ENCODE data around the gene PEX3. TPM values are rescaled to one million over a fixed set of nuclear protein-coding genes. Genes with fewer than 3 reads are reported as not detected.

PEX3 gene
- total RNA-seq, 4 donors from 2014 or later, result 4.1 to 16.6 (median 12.7) TPM

GRCh38 chr6:143406673-143407072 lies 43.9 kb upstream of the PEX3 start:
- no peaks in the 10 kb centered on the region for H3K27me3 ChIP-seq
- TF ChIP-seq CTCF (IDR thresholded peaks at IDR 0.05) (no peak), POLR2A (IDR thresholded peaks at IDR 0.05) (no peak)
- H3K4me3 ChIP-seq, result no peak overlapping the region

GRCh38 chr6:143408151-143408786 lies 42.3 kb upstream of the PEX3 start:
- no peaks in the 10 kb centered on the region for H3K4me1 ChIP-seq
- no peak overlapping the region for H3K27ac ChIP-seq
- no peaks in the 10 kb centered on the region for H3K9me3 ChIP-seq
- H3K4me3 ChIP-seq, result no peak overlapping the region
- TF ChIP-seq POLR2A (IDR thresholded peaks at IDR 0.05), result no peak
- TF ChIP-seq CTCF (IDR thresholded peaks at IDR 0.05), result no peak
- no peak for DNase-seq
- no peaks in the 10 kb centered on the region for H3K36me3 ChIP-seq
- no peaks in the 10 kb centered on the region for H3K27me3 ChIP-seq

More at GRCh38 chr6:143406673-143407072, 43.9 kb upstream of the PEX3 start:
- no peaks in the 10 kb centered on the region for H3K36me3 ChIP-seq
- no peak for DNase-seq
- H3K9me3 ChIP-seq, result no peaks in the 10 kb centered on the region
- no peak overlapping the region for H3K27ac ChIP-seq
- no peaks in the 10 kb centered on the region for H3K4me1 ChIP-seq

GRCh38 chr6:143408787-143409162 lies 41.8 kb upstream of the PEX3 start:
- DNase-seq, result no peak
- TF ChIP-seq CTCF (IDR thresholded peaks at IDR 0.05) (no peak), POLR2A (IDR thresholded peaks at IDR 0.05) (no peak)
- Histone ChIP-seq H3K27ac (no peak overlapping the region), H3K9me3 (no peaks in the 10 kb centered on the region), H3K36me3 (no peaks in the 10 kb centered on the region), H3K27me3 (no peaks in the 10 kb centered on the region), H3K4me1 (no peaks in the 10 kb centered on the region), H3K4me3 (no peak overlapping the region)

- no peak overlapping the region for H3K27ac ChIP-seq
Observed at GRCh38 chr6:143410859-143411270, 39.7 kb upstream of the PEX3 start.

GRCh38 chr6:143414769-143415168 lies 35.8 kb upstream of the PEX3 start:
- Histone ChIP-seq H3K9me3 (no peaks in the 10 kb centered on the region), H3K4me1 (no peaks in the 10 kb centered on the region), H3K27me3 (no peaks in the 10 kb centered on the region), H3K27ac (no peak overlapping the region), H3K4me3 (no peak overlapping the region), H3K36me3 (no peaks in the 10 kb centered on the region)
- DNase-seq, result no peak
- TF ChIP-seq CTCF (IDR thresholded peaks at IDR 0.05) (no peak), POLR2A (IDR thresholded peaks at IDR 0.05) (no peak)

More at GRCh38 chr6:143410859-143411270, 39.7 kb upstream of the PEX3 start:
- DNase-seq, result no peak
- Histone ChIP-seq H3K4me1 (no peaks in the 10 kb centered on the region), H3K27me3 (no peaks in the 10 kb centered on the region), H3K4me3 (no peak overlapping the region), H3K36me3 (no peaks in the 10 kb centered on the region), H3K9me3 (no peaks in the 10 kb centered on the region)
- TF ChIP-seq POLR2A (IDR thresholded peaks at IDR 0.05), result no peak
- TF ChIP-seq CTCF (IDR thresholded peaks at IDR 0.05), result no peak

- DNase-seq, result no peak
- Histone ChIP-seq H3K4me1 (no peaks in the 10 kb centered on the region), H3K27ac (no peak overlapping the region), H3K36me3 (no peaks in the 10 kb centered on the region), H3K4me3 (no peak overlapping the region), H3K9me3 (no peaks in the 10 kb centered on the region), H3K27me3 (no peaks in the 10 kb centered on the region)
- TF ChIP-seq POLR2A (IDR thresholded peaks at IDR 0.05) (no peak), CTCF (IDR thresholded peaks at IDR 0.05) (no peak)
Observed at GRCh38 chr6:143419526-143419925, 31.1 kb upstream of the PEX3 start.
